Suprapubic skin (tissue), 4 donors: ENCODE measurements around the gene THEM5.

Source experiments
- CTCF ChIP-seq, 2 donors: fragments of 200-600 bp in 1 of 2; fragments of 450-650 bp in 1 of 2; sonication (generic) in 1 of 2; IDR thresholded peaks; one replicate each; pipeline ENCODE4 v1.5.1; 2016 to 2019; ENCODE audit warnings: antibody characterized with exemption in 2 of 2, mild to moderate bottlenecking in 1 of 2, moderate library complexity in 1 of 2
- EP300 ChIP-seq: sonication (generic); formaldehyde crosslinking; IDR thresholded peaks from one replicate; pipeline ENCODE4 v1.6.1; 2017; ENCODE audit warnings: antibody characterized with exemption
- POLR2A ChIP-seq, 2 donors: fragments of 450-650 bp; IDR thresholded peaks; one replicate each; pipeline ENCODE4 v1.6.1; 2017; ENCODE audit warnings: antibody characterized with exemption in 2 of 2, mild to moderate bottlenecking in 2 of 2, moderate library complexity in 2 of 2
- POLR2AphosphoS5 ChIP-seq, 3 donors: sonication (generic); formaldehyde crosslinking; IDR thresholded peaks; one replicate each; pipeline ENCODE4 v1.6.1; 2017; ENCODE audit warnings: antibody characterized with exemption in 3 of 3

GRCh38 chr1:151798571-151798970 lies 54.9 kb downstream of the THEM5 start:
- TF ChIP-seq POLR2A (IDR thresholded peaks at IDR 0.05) (no peak), CTCF (IDR thresholded peaks at IDR 0.05) (no peak), POLR2AphosphoS5 (IDR thresholded peaks at IDR 0.05) (no peak), EP300 (no peak)
